IMR-90 (cell line): ENCODE data around the gene TBCC. TPM values are rescaled to one million over a fixed set of nuclear protein-coding genes. Genes with fewer than 3 reads are reported as not detected.

Experiments used
- ATAC-seq: fragments of 200-7000 bp; cut with Tn5 transposase; 2 replicates; pipeline ENCODE4 v1.9.1; 2020; ENCODE audit warnings: low read depth, mild to moderate bottlenecking, moderate library complexity
- BruUV-seq: library from RNA; stranded (reverse); fragments of 400-500 nt; replicated peaks from 2 replicates; lab custom pipeline; 2021; lab: Mats Ljungman, UMichigan
- CTCF ChIA-PET: fragments of 300-600 bp; formaldehyde crosslinking; extraction: SDS; loops from one replicate; lab custom pipeline; 2021; ENCODE audit warnings: antibody characterized with exemption; lab: Yijun Ruan, JAX
- POLR2A ChIA-PET: fragments of 300-600 bp; sonication (Branson Sonifier 250); formaldehyde crosslinking; loops from one replicate; lab custom pipeline; 2022; ENCODE audit warnings: antibody characterized with exemption; ENCODE audit not compliant: unreplicated experiment; lab: Charles Lee
- DNase-seq: peaks from one replicate; pipeline ENCODE4 v3.0.0; 2013
- H2AFZ ChIP-seq: replicated peaks from 2 replicates; pipeline ENCODE3; 2013; ENCODE audit warnings: low read length, mild to moderate bottlenecking; ENCODE audit not compliant: poor library complexity
- H2AK5ac ChIP-seq: 2 replicates; pipeline ENCODE4 v1.6.1; 2013; ENCODE audit warnings: low read depth, low read length, inconsistent platforms
- H2AK9ac ChIP-seq: replicated peaks from 2 replicates; pipeline ENCODE3; 2013; ENCODE audit warnings: mild to moderate bottlenecking, low read depth, low read length, moderate library complexity; ENCODE audit not compliant: poor library complexity
- H2BK120ac ChIP-seq: 2 replicates; pipeline ENCODE4 v1.6.1; 2013; ENCODE audit warnings: low read depth, low read length, inconsistent platforms
- H2BK15ac ChIP-seq: 3 replicates; pipeline ENCODE4 v1.6.1; 2013; ENCODE audit warnings: low read depth, low read length, inconsistent platforms
- H2BK20ac ChIP-seq: 2 replicates; pipeline ENCODE4 v1.6.1; 2013; ENCODE audit warnings: low read depth, mild to moderate bottlenecking, inconsistent platforms, low read length, moderate library complexity
- H2BK5ac ChIP-seq: 2 replicates; pipeline ENCODE4 v1.6.1; 2013; ENCODE audit warnings: mild to moderate bottlenecking, low read depth, low read length, inconsistent platforms; ENCODE audit not compliant: poor library complexity, severe bottlenecking
- H3K14ac ChIP-seq: replicated peaks from 2 replicates; pipeline ENCODE4 v1.6.1; 2013; ENCODE audit warnings: low read depth, low read length, inconsistent platforms
- H3K18ac ChIP-seq: 2 replicates; pipeline ENCODE4 v1.6.1; 2013; ENCODE audit warnings: low read depth, low read length, control low read depth
- H3K23ac ChIP-seq: 2 replicates; pipeline ENCODE4 v1.6.1; 2013; ENCODE audit warnings: low read depth, low read length, inconsistent platforms
- H3K27ac ChIP-seq: 2 replicates; pipeline ENCODE4 v1.5.1; 2013; ENCODE audit warnings: mild to moderate bottlenecking, control low read depth, low read length; ENCODE audit not compliant: insufficient read depth
- H3K27me3 ChIP-seq: 2 replicates; pipeline ENCODE4 v1.6.1; 2013; ENCODE audit warnings: low read length; ENCODE audit not compliant: control insufficient read depth, insufficient read depth
- H3K36me3 ChIP-seq: 2 replicates; pipeline ENCODE4 v1.6.1; 2013; ENCODE audit warnings: low read length, mixed read lengths; ENCODE audit not compliant: control insufficient read depth, insufficient read depth
- H3K4ac ChIP-seq: 2 replicates; pipeline ENCODE4 v1.6.1; 2013; ENCODE audit warnings: low read depth, low read length, inconsistent platforms
- H3K4me1 ChIP-seq: 2 replicates; pipeline ENCODE4 v1.6.1; 2013; ENCODE audit warnings: low read length, mixed read lengths; ENCODE audit not compliant: control insufficient read depth, insufficient read depth
- H3K4me2 ChIP-seq: 2 replicates; pipeline ENCODE4 v1.6.1; 2013; ENCODE audit warnings: low read depth, mild to moderate bottlenecking, control low read depth, low read length, moderate library complexity
- H3K4me3 ChIP-seq: 2 replicates; pipeline ENCODE4 v1.5.1; 2013; ENCODE audit warnings: low read depth, mild to moderate bottlenecking, control low read depth, low read length, moderate library complexity; ENCODE audit not compliant: insufficient read depth
- H3K56ac ChIP-seq: 2 replicates; pipeline ENCODE4 v1.6.1; 2013; ENCODE audit warnings: low read length, inconsistent platforms; ENCODE audit not compliant: insufficient read depth; ENCODE audit errors: extremely low read depth
- H3K79me1 ChIP-seq, 2 experiments: 2 replicates each; pipeline ENCODE4 v1.6.1; 2013; ENCODE audit warnings: low read length in 2 of 2, inconsistent platforms in 1 of 2, low read depth in 1 of 2
- H3K9ac ChIP-seq: 2 replicates; pipeline ENCODE4 v1.6.1; 2013; ENCODE audit warnings: low read depth, low read length, control low read depth
- H3K9me1 ChIP-seq: 2 replicates; pipeline ENCODE4 v1.6.1; 2013; ENCODE audit warnings: low read length, inconsistent platforms; ENCODE audit not compliant: insufficient read depth
- H3K9me3 ChIP-seq: 2 replicates; pipeline ENCODE4 v1.6.1; 2013; ENCODE audit warnings: low read length; ENCODE audit not compliant: control insufficient read depth, insufficient read depth
- H4K20me1 ChIP-seq: 2 replicates; pipeline ENCODE4 v1.6.1; 2013; ENCODE audit warnings: low read length, inconsistent platforms; ENCODE audit not compliant: insufficient read depth
- H4K5ac ChIP-seq: 2 replicates; pipeline ENCODE4 v1.6.1; 2013; ENCODE audit warnings: mild to moderate bottlenecking, low read depth, low read length, control low read depth
- H4K8ac ChIP-seq, 2 experiments: 2 replicates each; pipeline ENCODE4 v1.6.1; 2013; ENCODE audit warnings: low read depth in 2 of 2, low read length in 2 of 2, control low read depth in 1 of 2, inconsistent platforms in 1 of 2
- H4K91ac ChIP-seq: 2 replicates; pipeline ENCODE4 v1.6.1; 2013; ENCODE audit warnings: low read depth, low read length, inconsistent platforms; ENCODE audit not compliant: insufficient read depth
- CEBPB ChIP-seq: IDR thresholded peaks from 2 replicates; pipeline ENCODE4 v1.6.1; 2012; ENCODE audit warnings: low read depth, low read length, improper control_type of control experiment
- SMC3 ChIP-seq: fragments of 150-350 bp; IDR thresholded peaks from 2 replicates; pipeline ENCODE4 v1.6.1; 2016; ENCODE audit warnings: low read depth, mild to moderate bottlenecking, antibody characterized with exemption, low read length, moderate library complexity
- WGBS, 2 experiments: methylation state at CpG; one replicate each; pipeline versions ENCODE4 v1.1.5 to v1.1.7; 2013; ENCODE audit warnings: missing lambda C conversion rate in 2 of 2; ENCODE audit not compliant: insufficient read length in 1 of 2; ENCODE audit errors: extremely low coverage in 2 of 2; 5-methylcytosine and 5-hydroxymethylcytosine counted together
- dilution Hi-C: fragments of 300-500 bp; cut with HindIII; formaldehyde crosslinking; loops from one replicate; pipeline ENCODE4 v1.14.3; 2018; ENCODE audit warnings: low sequenced_read_pairs; ENCODE audit not compliant: unreplicated experiment
- in situ Hi-C: fragments of 300-500 bp; cut with MboI; formaldehyde crosslinking; loops from 3 replicates; pipeline ENCODE4 v1.14.3; 2019; ENCODE audit warnings: low sequenced_read_pairs, inconsistent platforms, mixed read lengths
- intact Hi-C: fragments of 100-400 bp; cut with micrococcal nuclease; formaldehyde crosslinking; loops from 2 replicates; pipeline ENCODE4 v1.10.0; 2022
- polyA plus RNA-seq, 3 experiments: library from polyadenylated mRNA; depleted of rRNA; stranded (reverse); fragments of >200 nt; gene quantifications; 2 replicates each; pipeline ENCODE4 v1.2.3, GENCODE V29; 2012; ENCODE audit warnings: low replicate concordance in 1 of 3
- total RNA-seq: library from RNA; depleted of rRNA; stranded (reverse); fragments of >200 nt; gene quantifications from 2 replicates; pipeline ENCODE4 v1.2.3, GENCODE V29; 2012; rRNA removed

The TBCC gene
- total and polyA plus RNA-seq, 2 of the 4 experiments (the other 2 are of a cell fraction) = 23.0 to 32.6 TPM

DNA sequence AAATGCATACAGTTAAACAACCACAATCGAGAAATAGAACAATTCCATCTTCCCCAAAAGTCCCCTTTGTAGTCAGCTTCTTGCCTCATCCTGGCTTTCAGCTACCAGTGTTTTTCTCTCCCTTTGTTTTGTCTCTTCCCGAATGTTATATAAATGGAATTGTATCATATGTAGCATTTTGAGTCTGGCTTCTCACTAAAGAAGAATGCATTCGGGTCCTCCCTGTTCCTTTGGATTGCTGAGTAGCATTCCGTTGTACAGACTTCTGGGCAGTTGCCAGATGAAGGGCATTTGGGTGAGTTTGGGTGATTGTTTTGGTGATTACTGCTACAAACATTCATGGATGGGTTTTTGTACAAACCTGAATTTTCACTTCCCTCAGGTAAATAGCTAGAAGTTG, 51.3 kb downstream of the TBCC start:
- H3K79me1 ChIP-seq = peaks cover 3 to 15% of the 10 kb centered on the region in 2 experiments; a peak in 2 of 4 replicates
- no peak overlapping the region for H2BK15ac ChIP-seq
- H3K23ac ChIP-seq = no peak overlapping the region
- H4K20me1 ChIP-seq = no peaks in the 10 kb centered on the region; the same call in 1 of the 2 replicates
- H2BK20ac ChIP-seq = no peak overlapping the region
- H3K4me2 ChIP-seq = no peak overlapping the region
- peaks cover 17% of the 10 kb centered on the region for H3K36me3 ChIP-seq
- H4K91ac ChIP-seq = no peak overlapping the region
- H4K5ac ChIP-seq = no peak overlapping the region
- H3K27me3 ChIP-seq = no peaks in the 10 kb centered on the region
- H2AFZ ChIP-seq = no peak overlapping the region
- no peak overlapping the region for H3K4ac ChIP-seq
- H3K9me1 ChIP-seq = peaks cover 15% of the 10 kb centered on the region
- H3K4me3 ChIP-seq = no peak overlapping the region
- no peak overlapping the region for H2AK5ac ChIP-seq
- no peak overlapping the region for H2BK120ac ChIP-seq
- peak; percentile 46; the same call in 1 of the 2 replicates for ATAC-seq
- peak overlapping the region; percentile 19 for H2BK5ac ChIP-seq
- TF ChIP-seq SMC3 (no peak), CEBPB (peak; percentile 51)
- no CpG with 5 or more reads among the region's 4 CpGs for WGBS, 2 experiments
- POLR2A ChIA-PET = interaction anchor here (0.9 kb wide), 1 partner anchor 88 kb away, joined by 3 read pairs; no protein-coding TSS in a partner anchor
- CTCF ChIA-PET = no interaction called here
- intact Hi-C loops = loop anchor here (2.0 kb wide), 1 partner anchor 182 kb away; no protein-coding TSS in a partner anchor
- peak; percentile 67 for DNase-seq
- dilution Hi-C loops = no loop called here
- in situ Hi-C loops = no loop called here
- BruUV-seq = no TSS peak
- H3K9ac ChIP-seq = no peak overlapping the region
- H3K14ac ChIP-seq = no peak overlapping the region
- no peak overlapping the region for H2AK9ac ChIP-seq
- H3K56ac ChIP-seq = no peak overlapping the region
- H3K4me1 ChIP-seq = peaks cover 17% of the 10 kb centered on the region
- no peaks in the 10 kb centered on the region for H3K9me3 ChIP-seq
- H4K8ac ChIP-seq = no peak overlapping the region
- no peak overlapping the region for H3K27ac ChIP-seq
- H3K18ac ChIP-seq = no peak overlapping the region

Other genes starting within 250 kb of the TBCC start
- gene UBR2, start 182.1 kb downstream of the TBCC start, total RNA-seq = 32.3 and 42.8 TPM in 2 replicates
- 6.3 and 7.7 TPM in 2 replicates for gene UBR2, start 182.1 kb downstream of the TBCC start, polyA plus RNA-seq (2012; rRNA removed)
- 0.83 and 1.1 TPM in 2 replicates for gene PRPH2, start 23.5 kb downstream of the TBCC start, total RNA-seq
- 0.90 and 1.0 TPM in 2 replicates for gene PRPH2, start 23.5 kb downstream of the TBCC start, polyA plus RNA-seq (2012; rRNA removed)
- gene BICRAL, start 35.9 kb upstream of the TBCC start, total RNA-seq = 4.7 and 6.1 TPM in 2 replicates
- 3.9 and 4.0 TPM in 2 replicates for gene BICRAL, start 35.9 kb upstream of the TBCC start, polyA plus RNA-seq (2012; rRNA removed)
- gene RPL7L1, start 133.5 kb upstream of the TBCC start, total RNA-seq = 112 and 125 TPM in 2 replicates
- gene RPL7L1, start 133.5 kb upstream of the TBCC start, polyA plus RNA-seq (2012; rRNA removed) = 31.3 and 43.0 TPM in 2 replicates
- not detected in 2 replicates for gene PTCRA, start 169.9 kb upstream of the TBCC start, total RNA-seq
- not detected in 2 replicates for gene PTCRA, start 169.9 kb upstream of the TBCC start, polyA plus RNA-seq (2012; rRNA removed)
- 13.3 and 15.3 TPM in 2 replicates for gene CNPY3, start 183.4 kb upstream of the TBCC start, total RNA-seq
- gene CNPY3, start 183.4 kb upstream of the TBCC start, polyA plus RNA-seq (2012; rRNA removed) = 39.2 and 39.8 TPM in 2 replicates
- gene GNMT, start 214.7 kb upstream of the TBCC start, total RNA-seq = not detected in 2 replicates
- 0.36 TPM in 1 of 2 replicates, not detected in the other for gene GNMT, start 214.7 kb upstream of the TBCC start, polyA plus RNA-seq (2012; rRNA removed)
- gene PEX6, start 233.1 kb upstream of the TBCC start, total RNA-seq = 9.4 and 10.6 TPM in 2 replicates
- gene PEX6, start 233.1 kb upstream of the TBCC start, polyA plus RNA-seq (2012; rRNA removed) = 9.6 and 10.4 TPM in 2 replicates
- 60.5 and 68.8 TPM in 2 replicates for gene PPP2R5D, start 238.5 kb upstream of the TBCC start, total RNA-seq
- 50.6 and 55.6 TPM in 2 replicates for gene PPP2R5D, start 238.5 kb upstream of the TBCC start, polyA plus RNA-seq (2012; rRNA removed)